GM10847 (cell line): ENCODE measurements around the gene NPW.

Experiments
- POLR2A ChIP-seq: IDR thresholded peaks from 2 replicates; pipeline ENCODE4 v1.6.1; 2011; ENCODE audit not compliant: insufficient read length; ENCODE audit errors: extremely low read depth

NPW gene

GRCh38 chr16:2040787-2041522 lies 21.4 kb downstream of the NPW start:
- TF ChIP-seq POLR2A = no peak

- TF ChIP-seq POLR2A = no peak
These were observed 22.8 kb downstream of the NPW start for GRCh38 chr16:2042171-2042985.

- no peak for TF ChIP-seq POLR2A
These were observed 23.5 kb downstream of the NPW start for GRCh38 chr16:2042986-2043666.

GRCh38 chr16:2043667-2044451 lies 24.3 kb downstream of the NPW start:
- no peak for TF ChIP-seq POLR2A

GRCh38 chr16:2044541-2044940 lies 25.0 kb downstream of the NPW start:
- TF ChIP-seq POLR2A = no peak

- TF ChIP-seq POLR2A = no peak
These were observed 26.6 kb downstream of the NPW start for GRCh38 chr16:2045965-2046892.

GRCh38 chr16:2046893-2047329 lies 27.3 kb downstream of the NPW start:
- TF ChIP-seq POLR2A = no peak

GRCh38 chr16:2047330-2048115 lies 27.9 kb downstream of the NPW start, which contains the start of the genes NTHL1 and TSC2:
Gene NTHL1 (minus strand): TSS chr16:2047834. CDS start chr16:2047823, 11 bp downstream.
Gene TSC2 (plus strand): TSS chr16:2047985. CDS start chr16:2048616, 631 bp downstream.
- TF ChIP-seq POLR2A = peak; percentile 76

GRCh38 chr16:2048116-2048543 lies 28.5 kb downstream of the NPW start:
- TF ChIP-seq POLR2A = no peak

- no peak for TF ChIP-seq POLR2A
These were observed 33.6 kb downstream of the NPW start for GRCh38 chr16:2053211-2053610.

- no peak for TF ChIP-seq POLR2A
These were observed 34.3 kb downstream of the NPW start for GRCh38 chr16:2053897-2054296.

- no peak for TF ChIP-seq POLR2A
These were observed 35.1 kb downstream of the NPW start for GRCh38 chr16:2054543-2055245.
